ENCODE measurements around the gene DPY30.
"Not testable (repeated sequence)": the region's sequence is repeated elsewhere in the genome, so short reads cannot be mapped to it uniquely, and the experiment has no call there.

Gene DPY30

DNA sequence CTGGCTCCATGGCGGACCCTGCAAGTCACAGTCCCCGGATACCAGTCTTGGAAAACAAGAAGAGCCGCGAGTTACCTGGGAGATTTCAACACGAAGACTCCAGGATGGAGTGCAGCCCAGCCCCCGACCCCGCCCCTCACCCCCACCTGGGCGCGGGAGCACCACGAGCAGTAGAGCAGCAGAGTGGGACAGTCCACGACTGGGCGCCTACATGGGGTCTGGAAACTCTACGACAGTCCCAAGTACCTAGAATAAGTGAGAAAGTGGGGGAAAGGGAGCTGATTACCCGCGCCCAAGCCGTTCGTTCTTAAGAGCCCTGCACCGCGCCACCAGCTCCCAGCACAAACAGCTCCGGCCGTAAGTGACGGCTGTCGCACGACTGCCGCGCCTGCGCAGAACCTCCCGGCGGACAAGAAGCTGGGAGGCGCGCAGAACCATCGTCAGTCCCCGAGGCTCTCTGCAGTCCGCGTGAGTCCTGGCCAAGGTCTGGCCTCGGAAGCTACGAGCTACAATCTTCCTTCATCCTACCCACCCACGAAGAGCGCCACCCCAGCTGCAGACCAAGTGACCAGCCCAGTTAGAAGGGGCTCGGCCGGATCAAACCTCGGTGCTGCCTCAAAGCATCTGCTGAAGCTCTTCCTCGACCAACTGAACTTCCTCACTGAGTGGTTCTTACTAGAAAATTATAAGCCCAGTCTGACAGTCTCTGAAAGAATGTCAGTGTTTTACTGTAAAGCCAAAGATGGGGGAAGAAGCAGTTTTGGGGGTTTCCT is at the start of gene DPY30:
TSS of gene DPY30 (minus strand) at position 359 of the 773 bp plus-strand sequence. CDS start at position 10, 349 bp downstream.
- DNase-seq, result peak; percentile 91

GRCh38 chr2:32074134-32074506 is 34.5 kb upstream of the DPY30 start:
- no peak for DNase-seq

DNA sequence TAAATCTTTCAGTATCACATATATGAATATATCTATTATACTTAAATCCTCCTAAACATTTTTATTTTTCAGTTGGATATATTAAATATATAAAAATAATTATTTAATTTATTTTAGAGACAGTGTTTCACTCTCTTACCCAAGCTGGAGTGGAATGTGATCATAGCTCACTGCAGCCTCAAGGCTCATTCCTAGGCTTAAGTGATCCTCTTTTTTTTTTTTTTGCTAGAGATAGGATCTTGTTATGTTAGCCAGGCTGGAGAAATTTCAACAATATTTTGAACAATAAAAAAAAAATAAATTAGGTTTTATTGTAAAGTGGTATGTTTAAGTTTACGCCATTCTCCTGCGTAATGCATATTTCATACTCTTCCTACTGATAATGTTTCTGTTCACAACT is 27.9 kb upstream of the DPY30 start:
- no peak for DNase-seq

- no peak for DNase-seq
These were observed 25.1 kb upstream of the DPY30 start for GRCh38 chr2:32064713-32065112.

- no peak for DNase-seq
These were observed 24.5 kb upstream of the DPY30 start for GRCh38 chr2:32064021-32064601.

DNA sequence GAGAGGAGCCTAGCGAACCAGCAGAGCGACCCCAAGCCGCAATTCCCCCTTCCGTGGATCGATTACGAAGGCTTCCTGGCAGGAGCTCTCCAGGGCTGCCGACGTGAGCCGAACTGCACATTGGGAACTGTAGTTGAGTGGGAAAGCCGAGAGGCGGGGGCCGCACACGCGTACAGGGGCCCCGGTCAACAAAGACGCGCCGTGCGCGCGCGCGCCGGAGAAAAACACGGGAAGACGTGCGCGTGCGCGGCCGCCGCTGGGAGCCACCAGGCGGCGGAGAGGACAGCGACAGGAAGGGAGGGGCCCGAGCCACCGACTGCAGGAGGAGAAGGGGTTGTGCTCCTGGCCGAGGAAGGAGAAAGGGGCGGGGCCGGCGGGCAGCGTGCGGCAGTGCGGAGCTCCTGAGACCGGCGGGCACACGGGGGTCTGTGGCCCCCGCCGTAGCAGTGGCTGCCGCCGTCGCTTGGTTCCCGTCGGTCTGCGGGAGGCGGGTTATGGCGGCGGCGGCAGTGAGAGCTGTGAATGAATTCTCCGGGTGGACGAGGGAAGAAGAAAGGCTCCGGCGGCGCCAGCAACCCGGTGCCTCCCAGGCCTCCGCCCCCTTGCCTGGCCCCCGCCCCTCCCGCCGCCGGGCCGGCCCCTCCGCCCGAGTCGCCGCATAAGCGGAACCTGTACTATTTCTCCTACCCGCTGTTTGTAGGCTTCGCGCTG is 23.9 kb upstream of the DPY30 start, which contains the start of gene SPAST:
TSS of gene SPAST (plus strand) at position 247 of the 711 bp plus-strand sequence. CDS start at position 523, 276 bp downstream.
- peak; percentile 98 for DNase-seq

DNA sequence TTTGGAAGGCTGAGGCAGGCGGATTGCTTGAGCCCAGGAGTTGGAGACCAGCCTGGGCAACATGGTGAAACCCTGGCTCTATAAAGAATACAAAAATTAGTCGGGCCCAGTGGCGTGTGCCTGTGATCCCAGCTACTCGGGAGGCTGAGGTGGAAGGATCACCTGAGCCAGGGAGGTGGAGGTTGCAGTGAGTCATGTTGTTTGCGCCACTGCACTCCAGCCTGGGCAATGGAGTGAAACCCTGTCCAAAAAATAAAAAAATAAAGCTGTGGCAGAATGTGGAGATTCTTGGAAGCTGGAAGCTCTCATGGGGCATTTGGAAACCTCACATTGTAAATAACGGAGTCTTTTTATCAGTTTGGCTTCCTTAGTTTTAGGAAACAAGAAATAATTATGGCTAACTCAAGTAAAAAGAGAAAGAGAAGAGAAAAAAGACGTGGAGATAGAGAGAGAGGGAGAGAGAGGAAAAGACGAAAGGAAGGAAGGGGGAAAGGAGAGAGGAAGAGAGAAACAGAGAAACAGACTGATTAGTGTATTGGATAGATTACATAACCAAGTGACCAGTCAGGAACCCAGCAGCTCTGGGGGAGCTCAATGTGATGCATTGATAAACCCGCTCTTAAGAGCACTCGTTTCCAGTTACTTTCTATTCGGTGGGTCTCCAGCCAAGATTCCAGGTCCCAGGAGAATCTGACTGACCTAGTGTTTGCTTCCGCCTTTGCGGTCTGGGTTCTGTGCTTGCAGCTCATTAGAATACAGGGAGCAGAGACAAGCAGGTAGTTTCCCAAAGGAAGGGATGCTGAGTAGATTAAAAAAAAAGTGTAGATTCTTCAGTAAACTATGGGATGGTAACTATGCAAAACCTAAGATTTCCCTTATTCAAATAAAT is 22.6 kb upstream of the DPY30 start:
- no peak for DNase-seq

DNA sequence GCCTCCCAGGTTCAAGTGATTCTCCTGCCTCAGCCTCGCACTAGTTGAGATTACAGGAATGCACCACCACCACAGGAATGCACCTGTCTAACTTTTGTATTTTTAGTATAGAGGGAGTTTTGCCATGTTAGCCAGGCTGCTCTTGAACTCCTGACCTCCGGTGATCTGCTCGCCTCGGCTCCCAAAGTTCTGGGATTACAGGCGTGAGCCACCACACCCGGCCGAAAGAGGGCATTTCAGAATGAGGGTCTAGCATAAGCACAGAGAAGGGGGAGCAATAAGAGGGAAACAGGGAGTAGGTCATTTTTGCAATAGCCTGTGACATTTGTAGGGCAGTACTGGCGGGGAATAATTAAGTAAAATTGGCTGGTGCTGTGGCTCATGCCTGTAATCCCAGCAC is 21.8 kb upstream of the DPY30 start:
- no peak for DNase-seq

- no peak for DNase-seq
These were observed 20.7 kb upstream of the DPY30 start for GRCh38 chr2:32060266-32060665.

DNA sequence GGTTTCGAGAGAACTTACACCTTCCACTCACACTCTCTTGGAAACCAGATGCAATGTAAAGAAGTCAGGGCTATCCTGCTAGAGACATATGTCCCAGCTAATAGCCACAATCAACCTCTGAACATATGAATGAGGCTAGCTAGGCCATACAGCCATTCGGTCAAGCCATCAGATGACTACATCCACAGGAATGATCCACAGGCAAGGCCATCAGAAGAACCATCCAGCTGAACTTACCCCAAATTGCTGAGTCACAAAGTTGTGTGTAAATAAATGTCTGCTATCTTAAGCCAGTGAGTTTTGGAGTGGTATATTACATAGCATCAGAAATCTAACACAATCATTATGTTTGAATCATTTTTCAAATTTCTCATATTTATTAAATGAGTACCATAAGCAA is 18.5 kb upstream of the DPY30 start:
- DNase-seq, result no peak

DNA sequence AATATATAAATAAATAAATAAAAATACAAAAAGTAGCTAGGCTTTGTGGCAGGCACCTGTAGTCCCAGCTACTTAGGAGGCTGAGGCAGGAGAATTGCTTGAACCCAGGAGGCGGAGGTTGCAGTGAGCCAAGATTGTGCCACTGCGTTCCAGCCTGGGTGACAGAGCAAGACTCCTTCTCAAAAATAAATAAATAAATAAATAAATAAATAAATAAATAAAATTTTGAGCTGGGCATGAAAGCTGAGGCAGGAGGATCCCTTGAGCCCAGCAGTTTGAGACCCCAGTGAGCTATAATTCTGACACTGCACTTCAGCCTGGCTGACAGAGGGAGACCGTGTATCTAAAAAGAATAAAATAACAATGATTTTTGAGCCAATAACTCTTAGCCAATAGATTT is 15.0 kb upstream of the DPY30 start:
- not testable (repeated sequence) for DNase-seq

- DNase-seq, result no peak
These were observed 12.3 kb upstream of the DPY30 start for GRCh38 chr2:32051836-32052439.

- DNase-seq, result no peak
These were observed 4.0 kb upstream of the DPY30 start for GRCh38 chr2:32043561-32043960.

GRCh38 chr2:32034198-32034887 is 5.3 kb downstream of the DPY30 start:
- not testable (repeated sequence) for DNase-seq

GRCh38 chr2:32018789-32019482 is 20.7 kb downstream of the DPY30 start:
- not testable (repeated sequence) for DNase-seq

DNA sequence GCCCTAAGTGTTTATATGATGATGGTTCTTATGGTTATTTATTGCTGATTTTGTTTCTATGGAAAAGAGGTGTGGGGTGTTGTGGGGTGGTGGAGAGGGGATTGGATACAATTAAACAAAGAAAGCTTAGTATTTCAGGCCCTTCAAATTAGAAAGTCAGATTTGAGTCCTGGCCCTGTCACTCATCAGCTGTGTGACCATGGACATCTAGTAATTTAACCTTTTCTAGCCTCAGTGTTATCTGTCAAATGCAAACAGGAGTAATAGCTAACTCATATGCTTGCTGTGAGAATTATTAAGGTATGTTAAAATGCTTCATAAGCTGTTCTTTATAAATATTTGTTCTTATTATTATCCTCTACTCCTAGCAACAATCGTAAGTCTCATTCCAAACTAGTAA is 26.7 kb downstream of the DPY30 start:
- DNase-seq, result no peak

DNA sequence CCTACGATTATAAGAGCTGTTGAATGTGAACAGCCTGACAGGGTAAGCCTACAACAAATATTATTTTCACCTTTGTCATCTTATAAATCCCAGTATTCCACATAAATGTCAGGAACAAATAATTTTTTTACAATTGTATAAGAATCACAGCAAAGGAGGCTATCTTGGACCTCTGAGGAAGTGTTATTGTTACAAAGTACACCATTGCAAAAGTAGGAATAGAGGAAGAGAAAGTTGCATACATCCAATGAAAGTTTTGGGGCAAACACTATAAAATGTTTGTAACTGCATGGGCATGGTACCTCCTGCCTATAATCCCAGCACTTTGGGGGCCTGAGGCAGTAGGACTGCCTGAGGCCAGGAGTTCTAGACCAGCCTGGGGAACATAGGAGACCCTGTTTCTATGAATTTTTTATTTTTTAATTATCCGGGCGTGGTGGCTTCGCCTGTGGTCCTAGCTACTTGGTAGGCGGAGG is 28.1 kb downstream of the DPY30 start:
- no peak for DNase-seq

DNA sequence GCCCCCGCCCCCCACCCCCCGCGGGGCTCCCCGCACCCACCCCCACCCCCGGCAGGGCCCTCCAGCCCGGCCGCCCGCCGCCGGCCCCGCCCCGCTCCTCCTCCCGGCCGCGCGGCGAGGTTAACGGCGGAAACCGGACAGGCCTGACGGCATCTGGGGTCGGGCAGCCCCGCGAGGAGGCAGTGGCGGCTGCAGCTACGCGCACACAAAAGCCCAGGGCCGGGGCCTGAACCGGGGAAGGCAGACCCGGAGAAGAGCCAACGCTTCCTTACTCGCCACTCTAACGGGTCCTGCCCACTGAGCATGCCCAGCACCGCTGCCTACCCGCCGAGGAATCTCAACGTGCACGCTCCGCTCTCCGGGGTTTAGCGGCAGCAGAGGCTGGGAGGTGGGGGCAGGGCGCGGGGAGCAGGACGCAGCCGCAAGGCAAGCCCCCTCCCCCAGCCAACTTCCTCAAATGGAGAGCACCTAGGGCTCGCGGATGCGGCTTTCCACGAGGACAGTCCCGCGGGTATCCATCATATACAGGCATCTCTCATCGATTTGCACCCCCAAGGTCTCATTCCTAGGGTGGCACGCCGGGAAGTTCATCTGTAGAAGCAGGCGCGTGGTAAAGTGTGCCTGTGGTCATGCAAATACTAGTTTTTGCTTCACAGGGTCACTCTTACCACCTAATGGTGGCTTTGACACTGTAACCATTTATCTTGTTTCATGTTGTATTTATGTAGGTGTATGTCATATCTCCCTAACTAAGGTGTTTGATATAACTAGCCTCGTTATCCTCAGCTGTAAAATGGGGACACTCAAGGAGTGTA is 28.7 kb downstream of the DPY30 start, which contains the start of gene MEMO1:
TSS of gene MEMO1 (minus strand) at position 339 of the 815 bp plus-strand sequence. CDS start 761 bp downstream, outside the sequence.
- peak; percentile 96 for DNase-seq

- peak; percentile 70 for DNase-seq
These were observed 29.3 kb downstream of the DPY30 start for GRCh38 chr2:32010280-32010669.
